ENCODE measurements around the gene SERPINI1. TPM values are rescaled to one million over a fixed set of nuclear protein-coding genes. Genes with fewer than 3 reads are reported as not detected.

Gene SERPINI1
- total RNA-seq, 1 experiment from 2014 or later = 6.0 TPM

GRCh38 chr3:167840247-167840646, 104.7 kb downstream of the SERPINI1 start:
- Histone ChIP-seq H3K4me1 (ENCODE audit: insufficient read depth, low read length) (no peaks in the 10 kb centered on the region), H2AK5ac (ENCODE audit: insufficient read length, low read length) (no peak overlapping the region), H3K23me2 (ENCODE audit: insufficient read length, low read depth, low read length, poor library complexity, severe bottlenecking) (no peaks in the 10 kb centered on the region), H3K9ac (ENCODE audit: extremely low read depth, insufficient read length, low read length) (no peak overlapping the region), H2BK5ac (ENCODE audit: insufficient read length, low read length) (no peak overlapping the region), H3K23ac (ENCODE audit: insufficient read length, low read depth, low read length) (no peak overlapping the region), H3K27ac (ENCODE audit: insufficient read length, low read depth, low read length) (no peak overlapping the region), H3K27me3 (ENCODE audit: insufficient read depth, low read length) (no peaks in the 10 kb centered on the region), H2BK12ac (ENCODE audit: insufficient read length, low read depth, low read length) (no peak overlapping the region), H3K79me1 (ENCODE audit: insufficient read depth, low read depth, low read length, poor library complexity, severe bottlenecking) (no peaks in the 10 kb centered on the region), H3K56ac (ENCODE audit: insufficient read length, low read depth, low read length) (no peak overlapping the region), H4K8ac (replicated peaks; ENCODE audit: insufficient read length, low read depth, low read length) (no peak overlapping the region), H4K5ac (ENCODE audit: insufficient read length, low read depth, low read length) (no peak overlapping the region), H2BK20ac (ENCODE audit: low read depth, low read length, poor library complexity, severe bottlenecking) (no peak overlapping the region), H3T11ph (ENCODE audit: low read length) (no peak overlapping the region), H3K9me3 (ENCODE audit: control insufficient read depth, low read depth, low read length) (no peaks in the 10 kb centered on the region), H2BK15ac (ENCODE audit: low read depth, low read length) (no peak overlapping the region), H4K20me1 (ENCODE audit: control insufficient read depth, insufficient read depth, insufficient read length) (no peaks in the 10 kb centered on the region), H4K91ac (ENCODE audit: insufficient read length, low read depth, low read length) (no peak overlapping the region), H3K14ac (ENCODE audit: insufficient read depth, low read length) (no peak overlapping the region), H2AFZ (ENCODE audit: low read length) (no peak overlapping the region), H3K79me2 (ENCODE audit: insufficient read depth, low read length) (no peaks in the 10 kb centered on the region), H3K18ac (ENCODE audit: insufficient read length, low read depth, low read length) (no peak overlapping the region), H3K4ac (ENCODE audit: low read depth, low read length) (no peak overlapping the region), H2BK120ac (ENCODE audit: low read depth, low read length, poor library complexity, severe bottlenecking) (no peak overlapping the region), H3K4me2 (ENCODE audit: insufficient read depth, insufficient read length, low read length) (no peak overlapping the region)
- no peak for TF ChIP-seq CTCF (conservative IDR thresholded peaks at IDR 0.05)
- Mint-ChIP-seq H3K36me3 (ENCODE audit: insufficient read depth in 1 of 3, low read depth in 3 of 3) (no peaks in the 10 kb centered on the region), H3K4me1 (no peaks in the 10 kb centered on the region), H3K4me3 (no peak overlapping the region), H3K27ac (no peak overlapping the region), H3K27me3 (ENCODE audit: low read depth) (no peaks in the 10 kb centered on the region), H3K9me3 (no peaks in the 10 kb centered on the region)
- no CpG with 5 or more reads among the region's 3 CpGs for WGBS (ENCODE audit: extremely low coverage, insufficient read length, low lambda C conversion rate)
- no peak for DNase-seq

Data from H9 (cell line).